IPS-18a (cell line): ENCODE measurements around the gene GTPBP2.

ENCODE experiments used
- H3K27ac ChIP-seq: one replicate; pipeline ENCODE4 v1.5.1; 2013; ENCODE audit warnings: low read length
- H3K27me3 ChIP-seq: one replicate; pipeline ENCODE4 v1.6.1; 2013; ENCODE audit warnings: mild to moderate bottlenecking, low read length; ENCODE audit not compliant: control insufficient read depth, insufficient read depth
- H3K36me3 ChIP-seq: one replicate; pipeline ENCODE4 v1.6.1; 2013; ENCODE audit warnings: low read depth, low read length; ENCODE audit not compliant: control insufficient read depth
- H3K4me1 ChIP-seq: one replicate; pipeline ENCODE4 v1.6.1; 2013; ENCODE audit warnings: low read depth, low read length; ENCODE audit not compliant: control insufficient read depth
- H3K4me3 ChIP-seq: one replicate; pipeline ENCODE4 v1.5.1; 2013; ENCODE audit warnings: low read length
- H3K9ac ChIP-seq: one replicate; pipeline ENCODE4 v1.6.1; 2013; ENCODE audit warnings: mild to moderate bottlenecking, low read length, moderate library complexity
- H3K9me3 ChIP-seq: one replicate; pipeline ENCODE4 v1.6.1; 2013; ENCODE audit warnings: low read depth, low read length; ENCODE audit not compliant: control insufficient read depth

The GTPBP2 gene, protein sequence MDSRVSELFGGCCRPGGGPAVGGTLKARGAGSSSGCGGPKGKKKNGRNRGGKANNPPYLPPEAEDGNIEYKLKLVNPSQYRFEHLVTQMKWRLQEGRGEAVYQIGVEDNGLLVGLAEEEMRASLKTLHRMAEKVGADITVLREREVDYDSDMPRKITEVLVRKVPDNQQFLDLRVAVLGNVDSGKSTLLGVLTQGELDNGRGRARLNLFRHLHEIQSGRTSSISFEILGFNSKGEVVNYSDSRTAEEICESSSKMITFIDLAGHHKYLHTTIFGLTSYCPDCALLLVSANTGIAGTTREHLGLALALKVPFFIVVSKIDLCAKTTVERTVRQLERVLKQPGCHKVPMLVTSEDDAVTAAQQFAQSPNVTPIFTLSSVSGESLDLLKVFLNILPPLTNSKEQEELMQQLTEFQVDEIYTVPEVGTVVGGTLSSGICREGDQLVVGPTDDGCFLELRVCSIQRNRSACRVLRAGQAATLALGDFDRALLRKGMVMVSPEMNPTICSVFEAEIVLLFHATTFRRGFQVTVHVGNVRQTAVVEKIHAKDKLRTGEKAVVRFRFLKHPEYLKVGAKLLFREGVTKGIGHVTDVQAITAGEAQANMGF

DNA sequence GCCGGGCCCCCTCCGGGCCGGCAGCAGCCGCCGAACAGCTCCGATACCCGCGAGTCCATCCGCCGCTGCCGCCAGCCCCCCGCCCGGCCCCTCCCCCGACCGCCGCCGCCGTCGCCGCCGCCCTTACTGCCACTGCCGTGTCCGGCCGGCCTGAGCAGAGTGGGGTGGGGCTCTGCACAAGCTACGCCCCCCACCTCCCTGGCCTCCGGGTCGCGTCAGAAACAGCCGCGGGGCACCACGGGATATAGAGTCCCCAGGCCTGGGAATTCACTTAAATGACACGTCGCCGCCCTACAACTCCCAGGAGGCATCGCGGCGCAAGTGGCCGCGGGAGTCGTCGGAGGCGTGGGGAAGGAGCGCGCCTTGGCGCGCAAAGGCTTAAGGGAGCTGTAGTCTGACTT, at the start of gene GTPBP2:
TSS of gene GTPBP2 (minus strand) at position 161 of the 401 bp plus-strand sequence. CDS start at position 59, 102 bp downstream.
- Histone ChIP-seq H3K9me3 (no peaks in the 10 kb centered on the region), H3K9ac (peak within 1 kb of the TSS; percentile 91), H3K4me3 (peak within 1 kb of the TSS; percentile 90), H3K27ac (peak within 1 kb of the TSS; percentile 98), H3K27me3 (no peaks in the 10 kb centered on the region), H3K36me3 (peaks cover 27% of the 10 kb centered on the region), H3K4me1 (no peaks in the 10 kb centered on the region)

DNA sequence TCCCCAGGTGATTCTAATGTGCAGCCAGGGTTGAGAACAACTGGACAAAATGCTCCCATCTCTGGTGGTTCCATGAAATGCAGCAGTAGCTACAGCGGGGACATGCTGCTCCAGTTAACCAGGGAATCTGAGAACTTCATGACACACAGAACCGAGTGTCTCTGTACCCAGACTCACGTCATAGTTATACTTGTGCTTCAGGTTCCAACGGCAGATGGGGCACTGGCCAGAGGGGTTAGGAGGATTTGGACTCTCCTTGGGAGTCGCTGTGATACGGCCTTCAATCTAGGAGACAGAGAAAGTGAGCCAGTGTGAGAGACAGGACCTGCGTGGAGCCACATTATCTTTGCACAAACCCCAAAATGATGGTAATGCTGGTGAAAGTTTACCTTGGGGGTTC, 49.3 kb upstream of the GTPBP2 start:
- Histone ChIP-seq H3K36me3 (peaks cover 69% of the 10 kb centered on the region), H3K4me3 (no peak overlapping the region), H3K4me1 (no peaks in the 10 kb centered on the region), H3K9ac (no peak overlapping the region), H3K27me3 (no peaks in the 10 kb centered on the region), H3K9me3 (no peaks in the 10 kb centered on the region), H3K27ac (no peak overlapping the region)

DNA sequence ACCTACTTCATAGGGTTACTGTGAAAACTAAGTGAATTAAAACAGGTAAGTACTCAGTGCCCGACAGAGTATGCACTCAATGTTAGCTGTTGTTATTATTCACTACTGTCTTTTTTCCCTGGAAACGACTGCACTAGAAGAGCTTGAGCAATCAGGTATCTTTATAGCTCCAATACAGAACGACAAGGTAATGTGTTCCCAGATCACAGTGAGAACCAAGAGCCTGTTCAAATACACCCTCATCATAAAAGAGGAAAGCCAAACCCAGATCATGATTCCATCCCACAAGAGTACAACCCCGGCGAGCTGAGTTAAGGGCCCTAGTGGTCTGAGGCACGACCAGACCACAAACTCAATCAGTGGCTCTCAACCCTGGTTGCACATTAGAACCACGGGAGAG, 48.7 kb upstream of the GTPBP2 start:
- Histone ChIP-seq H3K27ac (no peak overlapping the region), H3K36me3 (peaks cover 69% of the 10 kb centered on the region), H3K9ac (no peak overlapping the region)

DNA sequence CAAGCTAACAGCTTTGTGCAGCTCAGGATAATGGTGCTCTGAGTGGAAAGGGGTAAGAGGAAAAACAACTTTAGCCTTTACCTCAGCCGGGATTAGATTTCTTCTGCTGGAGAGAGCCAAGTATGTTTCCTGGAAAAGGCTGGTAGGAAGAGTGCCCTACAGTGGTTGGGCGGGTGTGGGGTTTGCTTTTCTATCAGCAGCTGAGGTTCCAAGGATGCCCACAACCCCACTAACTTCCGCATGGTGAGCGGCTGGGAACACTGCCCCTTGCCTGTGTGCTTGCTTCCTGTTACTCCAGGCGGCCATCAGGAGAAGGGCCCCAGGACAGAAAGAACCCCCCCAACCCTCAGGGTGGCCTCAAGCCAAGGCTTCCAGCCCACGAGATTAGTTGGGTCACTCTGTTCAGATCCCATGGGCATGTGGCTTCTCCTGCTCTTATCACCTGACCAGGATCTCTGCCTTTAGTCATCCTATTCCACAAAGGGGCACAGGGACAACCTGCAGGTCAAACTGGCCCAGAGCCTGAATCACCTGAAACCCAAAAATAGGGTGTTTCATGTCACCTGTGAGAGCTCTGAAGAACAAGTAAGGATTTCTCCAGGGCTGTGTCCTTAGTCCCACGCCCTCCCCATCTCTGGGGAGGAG, 48.0 kb upstream of the GTPBP2 start:
- Histone ChIP-seq H3K27ac (no peak overlapping the region), H3K4me1 (no peaks in the 10 kb centered on the region), H3K36me3 (peaks cover 69% of the 10 kb centered on the region), H3K27me3 (no peaks in the 10 kb centered on the region), H3K9me3 (no peaks in the 10 kb centered on the region), H3K9ac (no peak overlapping the region), H3K4me3 (no peak overlapping the region)

More for the DNA sequence above, 48.7 kb upstream of the GTPBP2 start:
- no peak overlapping the region for H3K4me3 ChIP-seq
- no peaks in the 10 kb centered on the region for H3K27me3 ChIP-seq
- no peaks in the 10 kb centered on the region for H3K4me1 ChIP-seq
- no peaks in the 10 kb centered on the region for H3K9me3 ChIP-seq

DNA sequence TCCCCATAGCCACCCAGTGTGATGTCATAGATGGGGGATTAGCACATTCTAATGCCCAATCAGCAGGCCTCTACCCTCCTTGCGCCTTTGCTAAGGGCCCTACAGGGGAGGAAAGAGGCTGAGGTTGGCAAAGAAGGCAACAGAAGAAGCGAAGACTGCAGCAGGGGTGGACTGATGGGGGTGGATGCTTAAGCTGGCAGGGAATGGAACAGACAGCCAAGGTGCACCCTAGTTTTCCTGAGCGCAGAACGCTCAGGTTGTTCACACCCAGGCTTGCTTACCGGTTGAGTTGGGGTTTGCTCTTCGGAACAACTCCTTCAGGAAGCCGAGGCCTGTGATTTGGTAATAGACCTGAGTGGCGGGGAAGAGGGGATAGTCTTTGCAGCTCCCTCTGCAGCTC, 45.9 kb upstream of the GTPBP2 start:
- Histone ChIP-seq H3K4me3 (no peak overlapping the region), H3K27ac (no peak overlapping the region), H3K9ac (no peak overlapping the region), H3K27me3 (no peaks in the 10 kb centered on the region), H3K9me3 (no peaks in the 10 kb centered on the region), H3K36me3 (peaks cover 68% of the 10 kb centered on the region), H3K4me1 (no peaks in the 10 kb centered on the region)

DNA sequence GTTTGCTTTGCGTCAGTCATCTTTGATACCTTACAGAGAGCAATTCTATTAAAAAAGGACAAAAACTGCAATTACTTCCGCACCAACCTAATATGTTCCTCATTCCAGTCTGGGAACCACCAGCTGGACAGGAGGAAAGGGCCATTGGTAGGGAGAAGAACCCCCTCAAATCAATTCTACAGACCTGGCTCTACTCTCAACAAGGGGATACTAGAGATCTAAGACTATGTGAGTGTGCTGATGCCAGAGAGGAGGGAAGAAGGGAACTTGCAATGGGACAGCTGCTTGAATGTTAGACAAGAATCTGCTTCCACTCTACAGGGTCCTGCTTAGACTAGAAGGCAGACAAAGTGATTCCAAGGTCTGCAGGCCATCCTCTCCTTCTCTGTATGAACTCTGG, 45.2 kb upstream of the GTPBP2 start:
- Histone ChIP-seq H3K27me3 (no peaks in the 10 kb centered on the region), H3K9me3 (no peaks in the 10 kb centered on the region), H3K27ac (no peak overlapping the region), H3K9ac (no peak overlapping the region), H3K36me3 (peaks cover 66% of the 10 kb centered on the region), H3K4me3 (no peak overlapping the region), H3K4me1 (no peaks in the 10 kb centered on the region)

DNA sequence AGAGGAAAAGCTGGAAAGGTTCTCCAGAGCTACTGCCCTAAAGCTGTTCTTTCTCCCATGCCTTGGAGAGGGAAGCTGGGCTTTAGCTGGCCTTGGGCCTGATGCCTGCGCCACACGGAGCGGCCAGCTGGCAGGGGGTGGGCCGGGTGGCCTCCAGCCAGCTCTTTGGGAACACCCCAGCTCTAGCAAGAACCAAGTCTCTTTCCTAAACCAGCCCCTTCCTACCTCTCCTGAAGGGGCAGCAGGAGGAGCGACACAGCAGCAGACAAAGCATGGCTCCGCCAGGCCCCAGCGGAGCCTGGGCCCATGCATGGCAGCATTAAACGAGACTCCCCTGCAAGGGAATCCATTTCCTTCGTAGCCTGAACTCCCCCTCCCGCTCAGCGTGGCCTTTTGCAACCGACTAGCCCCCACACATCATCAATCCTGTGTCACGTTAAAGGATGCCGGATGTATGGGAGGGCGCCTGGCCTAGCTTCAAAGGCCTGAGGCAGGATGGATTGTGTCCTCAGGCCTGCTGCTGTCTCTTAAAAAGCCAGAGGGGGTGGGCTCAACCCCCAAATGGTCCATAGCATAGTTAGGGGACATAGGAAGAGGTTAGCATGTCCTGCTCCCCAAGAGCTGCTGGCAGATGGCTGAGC, 44.5 kb upstream of the GTPBP2 start:
- Histone ChIP-seq H3K9ac (no peak overlapping the region), H3K4me1 (peaks cover 6% of the 10 kb centered on the region), H3K27me3 (no peaks in the 10 kb centered on the region), H3K4me3 (no peak overlapping the region), H3K27ac (no peak overlapping the region), H3K9me3 (no peaks in the 10 kb centered on the region), H3K36me3 (peaks cover 60% of the 10 kb centered on the region)

DNA sequence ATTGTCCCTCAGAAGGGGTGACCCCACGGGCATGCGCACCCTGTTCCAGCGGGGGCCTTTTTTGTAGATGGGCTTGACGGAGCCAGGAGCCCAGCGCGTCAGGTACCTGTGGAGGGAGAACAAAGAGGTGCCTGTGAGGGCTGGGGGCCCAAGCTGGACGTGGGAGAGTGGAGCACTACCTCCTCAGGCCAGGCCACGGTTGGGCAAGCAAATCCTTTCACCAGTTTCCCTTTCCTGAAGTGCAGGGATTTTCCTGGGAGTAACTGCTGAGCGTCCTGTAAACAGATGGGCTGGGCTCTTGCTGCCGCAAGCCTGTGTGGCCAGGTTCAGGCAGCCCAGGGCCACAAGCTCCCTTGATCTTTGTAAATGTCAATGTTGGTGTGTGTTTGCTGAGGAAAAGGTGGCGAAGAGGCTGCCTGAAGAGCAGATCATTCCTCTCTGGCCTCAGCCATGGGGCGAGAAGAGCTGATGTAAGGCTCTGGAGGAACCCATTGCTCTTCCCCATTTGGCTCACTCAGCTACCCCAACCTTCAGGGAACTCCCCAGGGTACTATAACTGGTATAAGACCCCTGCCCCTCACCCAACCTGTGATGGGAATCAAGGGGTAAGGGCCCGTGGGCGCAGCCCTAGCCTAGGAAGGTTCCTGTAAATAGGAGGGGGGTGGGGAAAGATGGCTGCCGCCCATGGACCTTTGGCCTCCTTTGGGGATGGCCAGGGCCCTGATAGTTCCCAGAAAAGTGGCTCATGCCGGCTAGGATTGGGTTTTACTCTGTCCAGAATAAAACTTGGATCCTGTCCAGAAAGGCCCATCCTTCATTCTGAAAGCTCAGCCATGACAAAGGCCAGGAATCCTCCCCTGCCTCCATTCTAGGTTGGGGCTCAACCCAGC, 43.0 kb upstream of the GTPBP2 start:
- H3K36me3 ChIP-seq: peaks cover 44% of the 10 kb centered on the region

DNA sequence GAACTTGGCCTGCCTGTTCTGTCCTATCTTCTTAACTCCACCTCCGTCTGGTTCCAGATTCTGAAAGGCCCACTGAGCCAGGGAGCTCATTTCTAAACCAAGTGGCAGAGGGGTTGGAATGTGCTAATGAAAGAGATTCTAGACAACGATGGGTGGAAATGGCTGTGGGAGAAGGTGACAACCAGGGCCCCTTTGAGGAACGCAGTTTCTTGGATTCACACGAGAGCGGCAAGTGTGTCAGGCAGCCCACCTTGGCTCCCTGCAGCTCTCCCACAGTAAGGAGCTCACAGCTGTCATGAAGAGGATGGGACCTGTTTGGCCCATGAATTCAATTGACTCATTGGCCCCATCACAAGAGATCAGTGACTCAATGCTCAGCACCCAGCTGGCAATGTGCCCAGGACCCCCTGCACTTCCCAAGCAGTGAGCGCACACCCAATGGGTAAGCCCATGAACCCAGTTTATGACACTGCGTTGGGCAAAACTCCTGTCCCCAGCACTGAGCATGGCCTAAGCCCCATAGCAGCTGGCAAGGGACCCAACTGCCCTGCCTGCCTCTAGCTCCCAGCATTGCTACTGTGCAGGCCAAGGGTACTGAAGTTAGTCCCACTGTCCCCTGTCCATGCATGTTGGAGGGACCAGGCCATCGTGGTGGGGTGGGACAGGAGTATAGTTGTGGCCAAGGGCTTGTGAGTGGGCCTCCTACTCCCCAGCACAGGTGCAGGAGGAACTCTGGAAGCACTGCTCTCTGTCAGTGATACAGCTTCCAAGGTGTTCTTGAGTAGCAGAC, 42.1 kb upstream of the GTPBP2 start:
- no peak overlapping the region for H3K27ac ChIP-seq
- peaks cover 18% of the 10 kb centered on the region for H3K4me1 ChIP-seq
- H3K36me3 ChIP-seq: peaks cover 39% of the 10 kb centered on the region

More for the DNA sequence above, 43.0 kb upstream of the GTPBP2 start:
- H3K27ac ChIP-seq: no peak overlapping the region
- H3K4me3 ChIP-seq: no peak overlapping the region
- H3K9me3 ChIP-seq: no peaks in the 10 kb centered on the region
- H3K9ac ChIP-seq: no peak overlapping the region
- peaks cover 18% of the 10 kb centered on the region for H3K4me1 ChIP-seq
- no peaks in the 10 kb centered on the region for H3K27me3 ChIP-seq

DNA sequence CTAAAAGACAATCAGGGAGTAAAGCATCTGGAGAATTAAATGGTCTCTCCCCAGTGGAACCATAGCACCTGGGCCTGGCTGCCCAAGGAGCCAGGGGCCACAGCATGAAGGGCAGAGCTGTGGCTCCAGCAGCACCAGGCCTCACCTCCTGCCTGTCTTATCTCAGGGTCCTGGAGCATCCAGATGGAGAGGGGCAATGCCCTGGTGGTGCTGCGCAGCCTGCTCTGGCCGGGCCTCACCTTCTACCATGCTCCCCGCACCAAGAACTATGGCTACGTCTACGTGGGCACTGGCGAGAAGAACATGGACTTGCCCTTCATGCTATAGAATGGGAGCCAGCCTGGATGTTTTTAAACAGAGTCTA, 41.5 kb upstream of the GTPBP2 start:
- H3K27me3 ChIP-seq: no peaks in the 10 kb centered on the region
- H3K4me1 ChIP-seq: peaks cover 18% of the 10 kb centered on the region
- H3K9ac ChIP-seq: no peak overlapping the region
- no peak overlapping the region for H3K4me3 ChIP-seq
- H3K9me3 ChIP-seq: no peaks in the 10 kb centered on the region
- peaks cover 38% of the 10 kb centered on the region for H3K36me3 ChIP-seq
- H3K27ac ChIP-seq: no peak overlapping the region

More for the DNA sequence above, 42.1 kb upstream of the GTPBP2 start:
- Histone ChIP-seq H3K9me3 (no peaks in the 10 kb centered on the region), H3K9ac (no peak overlapping the region), H3K27me3 (no peaks in the 10 kb centered on the region), H3K4me3 (no peak overlapping the region)
